Measurements from ENCODE around the gene BCL7C.

BCL7C gene

GRCh38 chr16:30840611-30841010, 53.3 kb downstream of the BCL7C start:
- no peaks in the 10 kb centered on the region for H4K20me1 ChIP-seq (ENCODE audit: control insufficient read depth, insufficient read depth, low read depth, low read length)

GRCh38 chr16:30839523-30840227, 54.2 kb downstream of the BCL7C start:
- Histone ChIP-seq H3K27me3 (ENCODE audit: control insufficient read depth, low read length) (0 out of 2 replicates have a peak, but pooled peaks cover 3% of the 10 kb centered on the region), H3K36me3 (ENCODE audit: control insufficient read depth, low read length) (no peaks in the 10 kb centered on the region), H3K4me3 (ENCODE audit: low read length) (no peak overlapping the region), H3F3A (ENCODE audit: control insufficient read depth, insufficient read depth) (no peaks in the 10 kb centered on the region), H3K4me1 (ENCODE audit: control insufficient read depth, low read length) (no peaks in the 10 kb centered on the region; the same call in 1 of the 2 replicates), H4K20me1 (ENCODE audit: control insufficient read depth, insufficient read depth, low read depth, low read length) (no peaks in the 10 kb centered on the region), H3K4me2 (ENCODE audit: low read length) (no peak overlapping the region), H3K9me2 (replicated peaks; ENCODE audit: control insufficient read depth, low read length) (no peaks in the 10 kb centered on the region), H3K79me2 (ENCODE audit: control insufficient read depth, low read length) (no peaks in the 10 kb centered on the region), H3K9me3 (ENCODE audit: control insufficient read depth, insufficient read depth, low read length) (no peaks in the 10 kb centered on the region), H3K27ac (ENCODE audit: low read depth, low read length) (no peak overlapping the region)
- TF ChIP-seq CTCF (IDR thresholded peaks at IDR 0.05; ENCODE audit: low read depth, low read length, poor library complexity, severe bottlenecking) (no peak), EZH2phosphoT487 (IDR thresholded peaks at IDR 0.05; ENCODE audit: borderline replicate concordance, low read length) (no peak)

More at GRCh38 chr16:30840611-30841010, 53.3 kb downstream of the BCL7C start:
- no peaks in the 10 kb centered on the region for H3K36me3 ChIP-seq (ENCODE audit: control insufficient read depth, low read length)
- no peaks in the 10 kb centered on the region for H3K9me2 ChIP-seq (replicated peaks; ENCODE audit: control insufficient read depth, low read length)
- peaks cover 6% of the 10 kb centered on the region for H3K4me1 ChIP-seq (ENCODE audit: control insufficient read depth, low read length)
- 0 out of 2 replicates have a peak, but pooled peaks cover 3% of the 10 kb centered on the region for H3K27me3 ChIP-seq (ENCODE audit: control insufficient read depth, low read length)
- TF ChIP-seq EZH2phosphoT487 (IDR thresholded peaks at IDR 0.05; ENCODE audit: borderline replicate concordance, low read length): no peak
- no peak for TF ChIP-seq CTCF (IDR thresholded peaks at IDR 0.05; ENCODE audit: low read depth, low read length, poor library complexity, severe bottlenecking)
- no peaks in the 10 kb centered on the region for H3K9me3 ChIP-seq (ENCODE audit: control insufficient read depth, insufficient read depth, low read length)
- H3K27ac ChIP-seq (ENCODE audit: low read depth, low read length): no peak overlapping the region
- no peaks in the 10 kb centered on the region for H3F3A ChIP-seq (ENCODE audit: control insufficient read depth, insufficient read depth)
- no peak overlapping the region for H3K4me3 ChIP-seq (ENCODE audit: low read length)
- H3K4me2 ChIP-seq (ENCODE audit: low read length): no peak overlapping the region
- no peaks in the 10 kb centered on the region for H3K79me2 ChIP-seq (ENCODE audit: control insufficient read depth, low read length)

GRCh38 chr16:30838876-30839471, 54.9 kb downstream of the BCL7C start:
- Histone ChIP-seq H3K9me2 (replicated peaks; ENCODE audit: control insufficient read depth, low read length) (no peaks in the 10 kb centered on the region), H3K27ac (ENCODE audit: low read depth, low read length) (no peak overlapping the region), H3K9me3 (ENCODE audit: control insufficient read depth, insufficient read depth, low read length) (no peaks in the 10 kb centered on the region), H3K36me3 (ENCODE audit: control insufficient read depth, low read length) (no peaks in the 10 kb centered on the region), H3K27me3 (ENCODE audit: control insufficient read depth, low read length) (0 out of 2 replicates have a peak, but pooled peaks cover 3% of the 10 kb centered on the region), H3K79me2 (ENCODE audit: control insufficient read depth, low read length) (no peaks in the 10 kb centered on the region), H3K4me2 (ENCODE audit: low read length) (no peak overlapping the region), H3K4me1 (ENCODE audit: control insufficient read depth, low read length) (no peaks in the 10 kb centered on the region), H4K20me1 (ENCODE audit: control insufficient read depth, insufficient read depth, low read depth, low read length) (no peaks in the 10 kb centered on the region), H3K4me3 (ENCODE audit: low read length) (no peak overlapping the region), H3F3A (ENCODE audit: control insufficient read depth, insufficient read depth) (no peaks in the 10 kb centered on the region)
- no peak for TF ChIP-seq EZH2phosphoT487 (IDR thresholded peaks at IDR 0.05; ENCODE audit: borderline replicate concordance, low read length)
- TF ChIP-seq CTCF (IDR thresholded peaks at IDR 0.05; ENCODE audit: low read depth, low read length, poor library complexity, severe bottlenecking): no peak
